HG03097 (cell line): Measurements from ENCODE around the gene BRINP3.
"Not testable (repeated sequence)": the region's sequence is repeated elsewhere in the genome, so short reads cannot be mapped to it uniquely, and the experiment has no call there.

ENCODE experiments used
- ATAC-seq: cut with Tn5 transposase; IDR thresholded peaks from one replicate; pipeline ENCODE4 v1.9.1; 2021; ENCODE audit not compliant: unreplicated experiment, low FRiP score

BRINP3 gene

GRCh38 chr1:190126728-190127127 is 350.9 kb downstream of the BRINP3 start:
- no peak for ATAC-seq

GRCh38 chr1:190124068-190124467 is 353.6 kb downstream of the BRINP3 start:
- ATAC-seq, result no peak

- ATAC-seq, result not testable (repeated sequence)
These were observed 357.1 kb downstream of the BRINP3 start for GRCh38 chr1:190120564-190120963.

- no peak for ATAC-seq
These were observed 358.0 kb downstream of the BRINP3 start for GRCh38 chr1:190119683-190120082.

GRCh38 chr1:190116921-190117320 is 360.7 kb downstream of the BRINP3 start:
- no peak for ATAC-seq

GRCh38 chr1:190104961-190105360 is 372.7 kb downstream of the BRINP3 start:
- no peak for ATAC-seq

GRCh38 chr1:190102757-190103326 is 374.8 kb downstream of the BRINP3 start:
- ATAC-seq, result no peak

- no peak for ATAC-seq
These were observed 375.9 kb downstream of the BRINP3 start for GRCh38 chr1:190101756-190102155.

- ATAC-seq, result no peak
These were observed 378.9 kb downstream of the BRINP3 start for GRCh38 chr1:190098756-190099155.

- ATAC-seq, result no peak
These were observed 379.6 kb downstream of the BRINP3 start for GRCh38 chr1:190098107-190098506.

GRCh38 chr1:190095596-190095995 is 382.1 kb downstream of the BRINP3 start:
- ATAC-seq, result no peak

- ATAC-seq, result no peak
These were observed 393.1 kb downstream of the BRINP3 start for GRCh38 chr1:190084552-190084951.

GRCh38 chr1:190068304-190068703 is 409.4 kb downstream of the BRINP3 start:
- no peak for ATAC-seq

- ATAC-seq, result no peak
These were observed 410.1 kb downstream of the BRINP3 start for GRCh38 chr1:190067592-190067991.

- ATAC-seq, result no peak
These were observed 411.7 kb downstream of the BRINP3 start for GRCh38 chr1:190066011-190066410.

- ATAC-seq, result no peak
These were observed 428.4 kb downstream of the BRINP3 start for GRCh38 chr1:190049314-190049713.
